T-helper 9 cell (primary cell): ENCODE measurements around the gene EPS8L3.
"Not testable (repeated sequence)": the region's sequence is repeated elsewhere in the genome, so short reads cannot be mapped to it uniquely, and the experiment has no call there.

Experiments used
- DNase-seq: peaks from one replicate; pipeline ENCODE4 v3.0.0-alpha.2; 2020

EPS8L3 gene

DNA sequence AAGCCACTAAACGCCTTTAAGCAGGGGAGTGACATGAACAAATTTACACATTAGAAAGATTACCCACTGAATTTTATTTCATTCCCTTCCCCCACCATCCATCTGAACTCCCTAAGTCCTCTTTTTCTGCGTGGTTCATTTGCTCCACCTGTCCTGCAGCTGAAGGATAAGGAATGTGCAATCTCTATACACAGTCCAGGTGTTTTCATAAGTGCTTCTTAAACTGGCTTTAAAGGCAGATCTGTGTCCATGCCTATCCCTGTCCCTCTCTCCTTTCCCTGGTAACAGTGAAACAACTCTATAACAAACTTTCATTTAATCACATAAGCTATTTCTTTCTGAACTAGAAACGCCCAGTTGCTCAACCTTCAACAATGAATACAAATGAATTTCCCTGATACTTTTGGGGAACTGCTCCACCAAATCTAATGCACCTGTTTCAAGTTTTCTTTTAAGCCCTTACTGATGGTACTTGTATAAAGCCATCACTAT is 31.3 kb downstream of the EPS8L3 start:
- DNase-seq: no peak

GRCh38 chr1:109730666-109731065 is 33.1 kb downstream of the EPS8L3 start:
- DNase-seq: no peak

DNA sequence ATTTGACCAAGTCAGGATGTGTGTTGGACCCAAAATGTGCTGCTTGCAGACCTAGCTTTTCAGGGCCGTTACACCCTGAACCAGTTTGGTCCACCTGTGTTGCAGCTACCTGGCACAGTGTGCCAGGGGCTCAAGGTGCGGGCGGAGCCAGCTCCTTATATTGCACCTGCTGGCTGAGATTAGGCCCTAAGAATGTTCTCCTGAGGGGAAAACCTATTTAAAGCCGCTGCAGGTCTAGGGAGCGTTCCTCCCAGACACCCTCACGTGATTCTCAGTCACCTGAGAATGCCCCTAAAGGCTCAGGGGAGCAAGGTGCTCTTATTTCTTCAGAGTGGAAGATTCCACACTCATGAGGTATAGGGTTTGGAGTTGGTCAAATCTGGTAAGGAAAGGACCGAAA is 34.9 kb downstream of the EPS8L3 start:
- no peak for DNase-seq

- DNase-seq: no peak
Observed at GRCh38 chr1:109726728-109727373, 36.9 kb downstream of the EPS8L3 start.

DNA sequence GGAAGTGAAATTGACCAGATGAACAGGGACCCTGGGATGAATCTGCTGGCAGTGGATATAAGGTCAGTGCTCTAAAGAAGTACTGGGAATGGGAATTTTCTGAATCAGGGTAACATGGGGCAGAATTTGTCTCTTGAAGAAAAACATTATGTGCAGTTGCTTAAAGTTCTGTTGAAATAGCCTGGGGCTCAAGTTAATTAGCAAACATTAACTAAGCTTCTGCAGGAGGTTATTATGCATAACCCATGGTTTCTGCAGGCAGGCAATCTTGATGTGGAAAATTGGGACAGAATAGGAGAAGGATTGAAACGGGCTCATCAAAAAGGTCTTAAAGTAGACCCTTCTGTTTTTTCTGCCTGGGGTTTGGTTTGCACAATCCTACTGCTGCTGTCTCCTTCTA is 37.7 kb downstream of the EPS8L3 start:
- DNase-seq: no peak

DNA sequence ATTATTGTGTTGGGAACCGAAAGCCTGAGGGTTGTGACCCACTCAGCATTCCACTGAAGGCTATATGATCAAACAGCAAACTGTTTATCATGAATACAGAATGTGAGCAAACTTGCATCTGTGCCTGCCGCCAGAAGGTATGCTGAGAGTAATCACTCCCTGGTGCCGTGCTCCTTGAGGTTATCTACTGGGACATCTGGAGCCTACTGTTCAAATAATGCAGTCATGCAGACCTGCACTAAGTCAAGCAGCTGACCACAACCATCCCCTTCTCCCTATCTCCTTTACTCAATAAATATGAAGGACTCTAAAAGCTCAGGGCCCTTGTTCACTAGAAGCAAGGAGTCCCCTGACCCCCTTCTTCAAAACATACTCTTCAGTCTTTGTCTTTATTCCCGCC is 38.2 kb downstream of the EPS8L3 start:
- no peak for DNase-seq

- DNase-seq: no peak
Observed at GRCh38 chr1:109724933-109725332, 38.8 kb downstream of the EPS8L3 start.

DNA sequence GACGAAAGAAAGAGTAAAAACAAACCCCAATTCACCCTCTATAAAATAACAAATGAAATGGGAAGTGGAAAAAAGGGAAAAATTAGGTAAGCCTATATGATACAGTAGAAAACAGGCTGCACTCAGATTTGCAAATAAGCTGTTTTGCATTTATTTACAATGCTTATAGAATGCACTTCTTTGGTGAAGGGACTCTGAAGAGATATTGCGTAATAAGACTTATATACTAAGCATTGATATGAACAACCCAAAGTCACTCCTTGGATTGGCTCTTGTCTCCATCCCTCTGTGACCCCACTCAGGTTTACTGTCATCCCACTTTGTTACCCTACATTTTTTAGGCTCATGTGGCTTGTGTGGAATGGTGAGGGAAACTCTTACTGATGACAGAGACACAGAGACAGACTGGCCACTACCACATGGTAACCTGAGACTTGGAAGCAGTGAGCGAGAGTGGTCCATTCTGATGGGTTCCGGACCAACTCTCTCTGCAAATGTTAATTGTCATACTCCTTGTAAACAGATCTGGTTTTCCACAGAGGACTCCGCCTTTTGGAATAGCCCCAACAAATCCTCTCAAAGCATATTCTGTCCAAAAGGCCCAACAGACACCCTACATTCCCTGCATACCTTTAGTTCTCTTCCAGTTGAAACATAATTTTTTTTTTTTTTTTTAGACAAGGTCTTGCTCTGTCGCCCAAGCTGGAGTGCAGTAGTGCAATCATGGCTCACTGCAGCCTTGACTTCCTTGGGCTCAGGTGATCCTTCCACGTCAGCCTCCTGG is 40.6 kb downstream of the EPS8L3 start:
- DNase-seq: no peak

GRCh38 chr1:109721971-109722370 is 41.8 kb downstream of the EPS8L3 start:
- no peak for DNase-seq

- no peak for DNase-seq
Observed at GRCh38 chr1:109721042-109721441, 42.7 kb downstream of the EPS8L3 start.

DNA sequence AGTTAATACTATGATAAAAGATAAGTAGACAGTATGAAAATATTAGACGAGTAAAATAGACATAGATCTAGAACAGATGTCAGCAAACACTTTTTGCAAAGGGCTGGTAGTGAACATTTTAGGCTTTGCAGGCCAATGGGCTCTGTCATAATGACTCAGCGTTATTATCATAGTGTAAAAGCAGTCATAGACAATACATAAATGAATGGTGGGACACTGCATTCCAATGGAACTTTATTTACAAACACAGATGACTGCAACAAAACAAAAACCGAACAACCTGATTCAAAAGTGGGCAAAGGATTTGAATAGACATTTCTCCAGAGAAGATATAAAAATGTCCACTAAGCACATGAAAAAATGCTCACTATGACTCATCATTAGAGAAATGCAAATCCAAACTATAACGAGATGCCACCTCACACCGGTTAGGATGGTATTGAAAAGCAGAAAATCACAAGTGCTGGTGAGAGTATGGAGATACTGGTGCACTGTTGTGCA is 44.3 kb downstream of the EPS8L3 start:
- DNase-seq: no peak

DNA sequence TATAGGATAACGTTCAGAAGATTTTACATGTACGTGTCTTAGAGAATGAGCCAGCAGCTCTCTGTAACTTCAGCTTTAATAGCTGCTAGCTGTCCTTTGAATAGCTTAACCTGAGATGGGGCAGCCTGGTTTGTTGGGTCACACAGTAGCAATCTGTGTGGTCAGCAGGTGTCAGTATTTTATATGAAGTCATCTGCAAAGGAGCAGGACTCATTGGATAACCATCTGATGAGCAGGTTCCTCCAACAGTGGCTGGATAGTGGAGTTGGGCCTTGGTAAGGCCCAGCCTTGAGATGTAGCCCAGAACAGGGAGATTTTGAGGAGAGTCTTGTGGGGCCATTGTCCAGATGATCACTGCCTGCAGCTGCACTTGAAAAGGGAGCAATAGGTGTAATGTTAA is 45.2 kb downstream of the EPS8L3 start:
- no peak for DNase-seq

- DNase-seq: no peak
Observed at GRCh38 chr1:109717729-109718128, 46.0 kb downstream of the EPS8L3 start.

- no peak for DNase-seq
Observed at GRCh38 chr1:109716570-109717090, 47.1 kb downstream of the EPS8L3 start.

DNA sequence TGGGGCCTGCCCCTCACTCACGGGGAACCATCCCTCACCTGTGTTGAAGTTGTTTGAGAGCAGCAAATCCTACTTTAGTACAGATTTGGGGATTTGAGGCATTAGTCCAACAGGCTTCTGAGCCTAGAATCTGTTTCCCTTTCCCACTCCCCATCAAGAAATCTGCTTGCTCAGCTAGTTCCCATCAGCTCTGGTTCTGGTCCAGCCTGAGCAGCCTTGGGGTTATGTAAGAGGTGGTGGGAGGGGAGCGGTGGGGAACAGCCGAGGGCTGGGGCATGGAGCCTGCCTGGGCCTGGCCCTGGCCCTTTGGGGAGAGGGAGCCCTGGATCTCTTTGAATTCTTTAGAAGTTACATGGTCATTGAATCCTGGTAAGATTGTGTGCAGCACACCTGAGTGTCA is 47.6 kb downstream of the EPS8L3 start:
- DNase-seq: no peak

- DNase-seq: no peak
Observed at GRCh38 chr1:109714661-109715372, 48.9 kb downstream of the EPS8L3 start.

- DNase-seq: no peak
Observed at GRCh38 chr1:109713636-109714035, 50.1 kb downstream of the EPS8L3 start.

DNA sequence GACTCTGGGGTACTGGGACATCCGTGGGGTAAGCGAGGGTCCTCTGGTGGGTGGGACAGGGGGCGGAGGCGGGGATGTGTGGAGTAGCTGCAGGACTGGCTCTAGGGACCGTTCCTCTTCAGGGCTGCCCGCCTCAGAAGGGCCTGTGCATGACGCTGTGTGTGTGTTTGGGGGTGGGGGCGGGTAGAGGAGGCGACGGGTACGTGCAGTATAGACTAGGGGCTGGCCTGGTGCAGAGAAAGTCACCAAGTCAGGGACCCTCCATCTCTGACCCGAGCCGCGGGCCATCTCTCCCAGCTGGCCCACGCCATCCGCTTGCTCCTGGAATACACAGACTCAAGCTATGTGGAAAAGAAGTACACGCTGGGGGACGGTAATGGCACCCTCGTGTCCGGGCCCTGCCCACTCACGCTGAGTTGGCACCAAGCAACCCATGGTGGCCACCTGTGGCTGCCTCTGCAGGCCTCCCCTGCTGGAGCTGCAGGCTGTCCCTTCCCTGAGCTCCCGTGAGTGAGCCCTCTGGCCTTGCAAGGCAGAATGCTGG is 51.3 kb downstream of the EPS8L3 start:
- no peak for DNase-seq

DNA sequence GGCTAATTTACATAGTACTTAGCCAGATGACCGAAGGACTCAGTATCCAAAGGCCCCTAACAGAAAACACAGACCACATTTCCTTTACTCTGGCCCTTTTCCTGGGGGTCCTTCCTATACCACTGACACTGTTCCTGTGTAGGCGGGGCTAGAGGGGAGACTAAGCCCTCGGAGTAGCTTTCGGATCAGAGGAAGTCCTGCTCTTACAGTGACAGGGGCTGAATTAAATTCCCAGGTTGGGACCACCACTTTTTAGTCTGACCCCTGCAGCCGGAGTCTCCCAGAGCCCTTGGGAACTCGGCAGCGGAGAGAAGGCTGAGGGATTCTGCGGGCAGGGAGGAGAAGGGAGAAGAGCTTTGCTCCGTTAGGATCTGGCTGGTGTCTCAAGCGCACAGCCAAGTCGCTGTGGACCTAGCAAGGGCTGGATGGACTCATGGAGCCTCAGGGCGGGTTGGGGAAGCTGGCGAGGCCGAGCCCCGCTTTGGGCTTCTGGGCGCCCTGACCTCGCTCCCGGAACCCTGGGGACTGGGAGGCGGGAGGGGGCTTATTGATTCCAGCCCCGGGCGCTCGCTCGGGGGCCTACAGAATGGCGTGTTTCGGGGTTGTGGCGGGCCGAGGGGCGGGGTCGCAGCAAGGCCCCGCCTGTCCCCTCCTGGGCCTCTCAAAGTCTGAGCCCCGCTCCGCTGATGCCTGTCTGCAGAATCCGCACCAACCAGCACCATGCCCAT is 52.0 kb downstream of the EPS8L3 start, which contains the start of gene GSTM5:
Gene GSTM5, plus strand, starts transcription at position 659 of the 728 bp plus-strand sequence. Its CDS starts 62 bp downstream, at position 721.
- not testable (repeated sequence) for DNase-seq

DNA sequence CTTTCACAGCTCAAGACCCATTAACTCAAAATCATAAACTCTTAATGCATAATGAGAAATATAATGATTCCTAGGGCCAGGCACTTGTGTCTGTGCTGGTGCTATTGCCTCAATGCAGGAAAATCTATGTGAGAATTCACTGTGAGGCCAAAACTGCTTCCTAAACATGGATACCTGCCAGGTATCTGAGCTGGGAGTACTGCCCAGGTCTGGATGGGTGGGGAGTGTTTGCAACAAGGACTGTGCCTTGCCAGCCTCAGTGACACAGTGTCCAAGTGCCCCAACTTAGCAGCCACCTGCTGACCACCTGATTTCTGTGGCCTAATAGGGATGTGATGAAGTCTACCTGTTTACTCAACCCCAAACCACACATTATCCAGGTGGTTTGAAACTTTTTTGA is 53.9 kb downstream of the EPS8L3 start:
- DNase-seq: not testable (repeated sequence)

- not testable (repeated sequence) for DNase-seq
Observed at GRCh38 chr1:109708949-109709348, 54.8 kb downstream of the EPS8L3 start.

GRCh38 chr1:109705411-109705810 is 58.3 kb downstream of the EPS8L3 start:
- DNase-seq: no peak
